ENCODE results near the gene EXOC1. TPM values are rescaled to one million over a fixed set of nuclear protein-coding genes. Genes with fewer than 3 reads are reported as not detected.

The EXOC1 gene
- total RNA-seq, 1 experiment from 2014 or later = 17.3 TPM

DNA sequence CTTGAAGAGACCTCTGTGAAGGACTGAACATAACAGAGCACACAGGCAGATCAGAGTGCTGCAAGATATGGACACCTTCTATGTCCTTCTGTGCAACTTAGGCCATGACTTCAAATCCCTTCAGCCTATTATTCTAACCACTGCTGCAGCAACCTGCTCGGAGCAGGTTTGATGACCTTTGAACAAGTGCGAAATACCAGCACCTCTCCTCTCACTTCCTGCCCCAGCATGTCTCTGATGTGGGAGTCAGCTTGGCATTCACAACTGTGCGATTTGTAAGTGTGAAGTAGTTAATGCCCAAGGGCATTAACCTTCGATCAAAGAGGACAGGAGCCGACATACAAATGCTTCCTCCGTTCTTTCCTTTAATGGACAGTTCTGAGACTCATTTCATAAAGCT lies 1.6 kb upstream of the EXOC1 start:
- DNase-seq (ENCODE audit: low read depth) = no peak

DNA sequence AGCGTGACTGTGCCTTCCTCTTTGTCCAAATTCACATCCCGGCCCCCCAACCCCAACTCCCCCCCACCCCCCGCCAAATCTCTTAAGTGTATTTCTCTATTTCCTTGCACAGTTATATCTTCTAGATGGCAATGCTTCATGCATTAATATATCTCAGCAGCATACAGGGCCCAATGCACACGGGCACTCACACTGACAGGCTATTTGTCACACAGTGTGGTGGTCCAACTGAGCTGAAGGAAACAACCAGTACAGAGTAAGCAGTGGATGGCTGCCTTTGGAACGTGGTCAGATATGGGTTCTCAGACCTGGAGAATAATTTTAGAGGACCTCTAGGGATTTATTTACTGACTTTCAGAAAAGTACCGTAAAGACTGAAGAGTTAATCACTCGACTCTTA lies 681 bp downstream of the EXOC1 start:
- no peak for DNase-seq (ENCODE audit: low read depth)

DNA sequence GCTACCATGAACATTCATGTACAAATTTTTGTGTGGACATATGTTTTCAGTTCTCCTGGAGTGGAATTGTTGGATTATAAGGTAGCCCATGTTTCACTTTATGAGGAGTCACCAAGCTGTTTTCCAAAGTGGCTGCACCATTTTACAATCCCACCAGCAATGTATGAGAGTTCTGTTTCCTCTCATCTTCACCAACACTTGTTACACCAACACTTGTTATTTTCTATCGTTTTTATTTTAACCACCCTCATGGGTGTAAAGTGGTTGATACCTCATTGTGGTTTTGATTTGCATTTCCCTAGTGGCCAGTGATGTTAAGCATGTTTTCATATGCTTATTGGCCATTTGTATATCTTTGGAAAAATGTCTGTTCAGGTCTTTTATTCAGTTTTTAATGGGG lies 4.1 kb downstream of the EXOC1 start:
- no peak for DNase-seq (ENCODE audit: low read depth)

DNA sequence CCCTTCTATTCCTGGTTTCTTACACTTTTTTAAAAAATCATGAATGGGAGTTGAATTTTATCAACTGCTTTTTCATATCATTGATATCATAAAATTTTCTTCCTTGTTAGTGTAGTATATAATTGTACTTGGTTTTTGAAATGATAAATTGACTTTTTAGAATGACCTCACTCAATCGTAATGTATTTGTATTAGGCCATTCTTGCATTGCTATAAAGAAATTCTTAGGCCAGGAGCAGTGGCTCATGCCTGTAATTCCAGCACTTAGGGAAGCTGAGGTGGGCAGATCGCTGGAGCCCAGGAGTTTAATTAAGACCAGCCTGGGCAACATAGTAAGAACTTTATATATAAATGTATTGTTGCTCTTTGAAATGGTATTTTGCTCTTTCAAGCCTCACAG lies 6.3 kb downstream of the EXOC1 start:
- DNase-seq (ENCODE audit: low read depth) = no peak

DNA sequence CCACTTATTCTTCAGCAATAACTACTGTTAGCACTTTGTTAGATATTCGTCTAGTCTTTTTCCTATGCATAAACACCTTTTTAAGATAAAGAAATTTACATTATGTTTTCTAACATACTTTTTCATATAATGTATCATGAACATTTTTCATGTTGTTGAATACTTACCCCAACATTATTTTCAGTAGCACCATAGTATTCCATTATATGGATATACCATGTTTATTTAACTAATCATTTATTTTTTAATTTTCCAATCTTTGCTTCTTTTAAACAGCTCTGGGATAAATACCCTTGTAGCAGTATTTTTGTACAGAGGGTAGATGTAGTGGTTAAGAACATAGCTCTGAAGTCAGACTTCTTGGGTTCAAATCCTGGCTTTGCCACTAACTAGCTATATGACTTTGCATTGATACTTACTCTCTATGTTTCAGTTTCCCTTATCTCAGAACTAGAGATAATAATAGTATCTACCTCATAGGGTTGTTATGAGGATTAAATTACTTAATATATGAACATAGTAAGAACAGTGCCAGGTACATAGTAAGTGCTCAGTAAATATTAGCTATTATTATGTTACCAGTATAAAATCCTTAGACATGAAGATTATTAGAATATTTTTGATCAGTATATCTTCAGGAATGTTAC lies 11.3 kb downstream of the EXOC1 start:
- no peak for DNase-seq (ENCODE audit: low read depth)

DNA sequence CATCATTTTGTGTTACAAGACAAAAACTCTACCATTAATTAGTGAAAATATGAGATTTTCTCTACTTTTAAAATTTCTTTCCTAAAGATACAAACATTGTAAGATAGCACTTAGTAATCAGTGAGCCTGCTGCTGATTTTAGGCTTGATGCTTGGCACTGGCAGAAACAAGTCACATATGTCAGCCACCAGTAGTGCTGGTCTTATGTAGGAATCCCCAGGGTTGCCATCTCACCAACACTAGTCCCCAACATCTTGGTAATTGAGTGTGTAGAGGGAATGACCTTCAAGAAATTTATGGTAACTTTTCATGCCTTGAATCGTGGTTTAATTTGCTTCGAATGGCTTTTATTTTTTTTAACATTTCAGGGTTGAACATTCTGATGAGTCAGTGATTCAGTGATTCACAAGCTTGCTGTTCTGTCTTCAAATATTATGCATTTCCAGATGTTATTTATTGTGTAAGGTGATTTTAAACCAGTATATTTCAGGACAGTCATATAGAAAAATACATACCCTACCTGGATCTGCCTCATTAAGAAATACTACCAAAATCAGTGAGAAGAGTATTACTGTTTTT lies 11.9 kb downstream of the EXOC1 start:
- no peak for DNase-seq (ENCODE audit: low read depth)

DNA sequence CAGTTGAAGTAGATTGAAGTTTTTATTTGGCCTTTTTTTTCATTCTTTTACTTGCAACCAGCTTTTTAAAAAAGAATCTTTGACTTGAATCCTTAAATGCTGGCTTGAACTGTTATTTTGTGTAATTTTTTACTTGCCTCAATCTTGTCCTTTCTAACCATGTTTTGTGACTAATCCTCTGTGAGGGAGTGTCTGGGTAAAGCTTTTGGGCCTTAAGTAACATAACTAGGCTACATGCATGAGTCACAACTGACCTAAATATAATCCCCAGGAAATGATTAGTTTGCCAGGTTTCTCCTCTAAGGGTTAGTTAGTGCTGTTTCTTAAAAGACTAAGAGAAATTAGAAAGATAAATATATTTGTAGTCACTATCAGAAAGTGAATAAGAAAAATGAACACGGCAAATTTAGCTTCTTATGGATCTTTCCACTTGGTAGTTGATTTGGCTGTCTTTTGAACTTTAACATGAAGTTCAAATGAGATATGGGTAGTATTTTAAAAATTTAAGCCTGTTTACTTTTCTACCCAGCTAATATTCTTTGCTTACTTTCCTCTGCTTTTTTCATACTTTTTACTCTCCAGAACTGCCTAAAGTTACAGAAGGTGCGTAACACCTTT lies 13.0 kb downstream of the EXOC1 start:
- DNase-seq (ENCODE audit: low read depth) = peak; percentile 69

DNA sequence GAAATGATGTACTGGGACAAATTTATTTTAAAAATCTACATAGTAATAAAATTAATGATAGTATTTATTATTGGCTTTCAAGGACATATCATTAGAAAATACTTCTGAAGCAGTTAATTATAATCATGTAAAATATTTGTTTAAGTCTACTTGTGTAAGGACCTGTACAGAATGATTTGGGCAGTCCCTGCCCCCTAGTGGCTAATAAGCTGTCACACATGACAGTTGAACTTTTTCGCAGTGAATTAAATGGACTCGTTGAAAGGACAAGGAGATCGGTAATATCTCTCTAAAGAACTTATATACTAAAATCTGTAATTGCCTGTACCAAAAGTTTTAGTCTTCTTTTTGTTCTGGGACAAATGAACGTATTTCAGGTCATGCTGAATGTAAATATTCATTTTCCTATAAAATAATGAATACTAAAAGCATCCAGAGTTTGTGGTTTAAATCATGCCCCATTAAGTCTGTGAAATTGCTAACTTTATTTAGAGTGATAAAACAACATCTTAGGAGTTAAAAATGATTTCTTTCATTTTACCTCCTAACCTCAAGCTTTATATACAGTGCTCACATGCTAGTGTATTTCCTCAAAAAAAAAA lies 13.6 kb downstream of the EXOC1 start:
- DNase-seq (ENCODE audit: low read depth) = peak; percentile 30

DNA sequence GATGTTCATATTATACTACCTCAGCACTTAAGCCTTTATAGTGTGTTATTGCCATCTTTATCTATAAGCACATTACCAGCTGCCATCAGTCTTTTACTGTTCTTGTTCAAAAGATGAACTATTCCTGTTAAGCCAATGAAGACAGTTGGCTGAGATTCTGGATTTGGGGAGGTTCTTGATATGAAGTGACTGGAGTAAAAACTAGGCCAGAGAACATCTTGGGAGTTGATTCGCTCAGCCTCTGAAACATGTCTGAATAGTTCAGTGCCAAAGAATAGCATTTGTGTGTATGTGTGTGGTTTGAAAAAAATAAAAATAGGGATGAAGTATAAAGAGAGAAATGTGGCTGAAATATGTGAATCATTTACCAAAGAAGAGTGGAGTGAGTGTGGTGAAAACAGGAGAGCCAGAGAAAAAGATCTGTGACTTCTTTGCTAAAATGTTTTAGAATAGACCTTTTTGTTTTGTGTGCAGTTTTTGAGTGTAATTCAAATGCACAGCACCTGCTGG lies 15.2 kb downstream of the EXOC1 start:
- no peak for DNase-seq (ENCODE audit: low read depth)

DNA sequence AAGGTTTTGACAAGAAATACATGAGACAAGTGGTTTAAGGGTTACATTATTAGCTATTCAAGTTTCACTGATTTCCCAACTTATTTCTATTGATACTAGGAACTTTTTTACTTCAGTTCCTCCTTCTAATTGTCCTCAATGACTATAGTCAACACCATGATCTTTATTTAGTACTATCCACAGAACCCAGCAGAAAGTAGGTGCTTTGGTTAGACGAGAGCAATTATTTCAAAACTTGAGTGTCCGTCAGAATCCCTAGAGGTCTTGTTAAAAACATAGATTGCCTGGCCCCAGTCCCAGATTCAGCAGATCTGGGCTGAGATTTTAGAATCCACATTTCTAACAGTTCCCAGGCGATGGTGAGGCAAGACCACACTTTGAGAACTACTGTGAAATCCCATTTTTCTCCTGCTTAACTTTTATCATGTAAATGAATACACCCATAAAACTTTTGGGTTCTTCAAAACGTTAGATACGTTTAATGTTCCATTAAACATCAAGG lies 17.9 kb downstream of the EXOC1 start:
- no peak for DNase-seq (ENCODE audit: low read depth)

DNA sequence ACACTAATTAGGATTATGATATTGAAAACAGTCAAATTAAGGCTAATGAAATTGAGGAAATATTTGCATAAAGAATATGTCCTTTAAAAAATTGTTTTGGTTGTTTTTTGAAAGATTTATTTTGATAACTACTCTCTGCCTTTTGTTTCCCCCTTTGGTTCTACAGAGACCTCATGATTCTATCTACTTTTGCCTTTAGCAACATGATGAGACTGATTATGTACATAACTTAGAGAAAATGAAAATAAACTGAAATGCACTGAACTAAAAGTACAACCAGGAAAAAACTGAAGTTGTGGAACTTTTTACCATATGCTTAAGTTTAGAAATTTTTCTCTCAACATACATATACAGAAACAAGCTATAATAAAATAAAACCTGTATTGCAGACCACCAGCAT lies 21.4 kb downstream of the EXOC1 start:
- no peak for DNase-seq (ENCODE audit: low read depth)

DNA sequence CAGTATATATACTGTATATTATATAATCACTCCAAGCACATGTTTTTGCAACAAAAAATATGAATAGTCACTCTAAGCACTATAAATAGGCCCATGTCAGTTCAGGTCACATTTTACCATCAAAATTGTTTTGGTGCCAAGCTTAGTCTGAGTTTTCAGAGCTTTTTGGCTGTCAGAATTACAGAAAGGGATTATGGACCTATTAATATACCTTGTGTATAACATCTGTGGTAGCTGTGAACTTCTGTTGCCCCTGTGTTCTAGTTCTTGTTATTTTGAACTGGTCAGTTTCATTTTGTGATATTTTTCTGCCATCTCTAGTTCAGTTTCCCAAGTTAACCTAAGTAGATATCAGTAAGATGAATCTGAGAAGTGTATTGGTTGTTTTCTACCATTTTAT lies 22.9 kb downstream of the EXOC1 start:
- DNase-seq (ENCODE audit: low read depth) = no peak

DNA sequence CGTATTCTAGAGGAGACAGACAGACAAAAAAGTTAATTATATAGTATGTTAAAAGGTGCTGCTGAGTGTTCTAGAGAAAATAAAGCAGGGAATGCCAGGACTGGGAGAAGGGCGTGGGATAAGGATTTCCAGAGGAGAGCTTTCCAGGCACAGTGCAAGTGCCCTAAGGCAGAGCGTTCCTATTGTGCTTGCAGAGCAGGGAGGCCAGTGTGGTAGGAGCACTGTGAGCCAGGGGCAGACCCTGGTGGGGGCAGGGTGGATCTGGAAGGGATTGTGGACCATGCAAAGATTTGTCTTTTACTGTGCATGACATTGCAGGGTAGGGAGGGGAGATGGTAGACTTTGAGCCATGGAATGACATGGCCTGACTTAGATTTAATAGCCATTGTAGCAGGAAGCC lies 25.8 kb downstream of the EXOC1 start:
- no peak for DNase-seq (ENCODE audit: low read depth)

DNA sequence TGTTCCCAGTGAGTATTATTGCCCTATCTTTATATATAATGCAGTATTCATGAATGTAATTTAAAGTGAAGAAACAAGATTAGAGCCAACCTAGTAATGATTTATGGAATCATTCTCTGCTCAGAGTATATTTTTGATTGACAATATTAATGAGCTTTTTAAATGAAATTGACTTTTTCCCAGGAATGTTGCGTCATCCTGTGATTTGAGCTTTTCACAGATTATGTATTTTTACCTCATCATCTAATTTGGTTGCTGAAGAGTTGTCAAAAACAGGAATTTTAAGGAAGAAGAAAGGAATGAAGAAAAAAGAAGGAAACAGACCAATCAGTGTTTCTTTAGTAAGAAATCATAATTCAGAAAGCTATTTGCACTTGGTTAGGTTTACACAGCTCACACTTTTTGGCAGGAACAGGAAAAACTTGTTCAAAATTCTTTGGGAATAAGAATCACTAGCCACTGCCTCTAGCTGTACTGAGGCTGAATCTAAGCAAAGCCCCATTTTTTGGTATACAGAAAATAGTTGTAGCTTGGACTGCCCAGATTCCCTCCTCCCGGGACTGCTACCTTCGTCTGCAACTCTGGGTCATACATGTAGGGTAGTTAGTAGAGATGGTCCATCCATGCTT lies 27.3 kb downstream of the EXOC1 start:
- DNase-seq (ENCODE audit: low read depth) = no peak

DNA sequence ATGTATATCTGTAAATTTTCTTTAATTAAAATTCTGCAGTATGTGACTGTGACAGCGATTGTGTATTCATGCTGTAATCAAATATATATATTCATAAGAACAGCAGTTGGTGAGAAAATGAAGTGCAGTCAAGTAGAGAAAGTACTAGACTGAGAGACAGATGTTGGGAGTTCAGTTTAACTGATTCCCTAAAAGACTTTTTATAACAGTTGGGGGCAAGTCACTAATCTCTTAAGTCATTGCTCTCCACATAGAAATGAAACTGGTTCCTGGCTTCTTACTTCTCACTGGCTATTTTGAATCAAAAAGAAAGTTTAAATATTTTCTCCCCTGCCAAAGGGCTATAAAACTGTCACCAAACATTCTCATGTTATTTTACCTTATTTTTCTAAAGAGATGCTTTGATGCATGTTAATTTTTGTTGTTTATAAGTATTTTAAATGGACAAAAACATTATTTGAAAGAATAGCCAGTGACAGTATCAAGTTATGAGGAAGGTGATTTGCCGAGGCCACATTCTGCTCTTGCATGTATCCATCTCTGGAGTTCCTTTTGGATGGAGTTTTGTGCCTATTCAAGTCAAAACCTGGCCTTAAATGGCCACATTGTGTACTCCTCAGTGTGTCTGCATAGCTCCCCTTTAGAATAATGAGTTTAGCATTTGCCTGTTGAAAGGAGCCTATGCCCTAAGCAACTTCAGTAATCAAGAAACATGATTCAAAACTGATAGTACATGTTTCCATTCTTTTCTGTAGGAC lies 30.8 kb downstream of the EXOC1 start:
- no peak for DNase-seq (ENCODE audit: low read depth)

DNA sequence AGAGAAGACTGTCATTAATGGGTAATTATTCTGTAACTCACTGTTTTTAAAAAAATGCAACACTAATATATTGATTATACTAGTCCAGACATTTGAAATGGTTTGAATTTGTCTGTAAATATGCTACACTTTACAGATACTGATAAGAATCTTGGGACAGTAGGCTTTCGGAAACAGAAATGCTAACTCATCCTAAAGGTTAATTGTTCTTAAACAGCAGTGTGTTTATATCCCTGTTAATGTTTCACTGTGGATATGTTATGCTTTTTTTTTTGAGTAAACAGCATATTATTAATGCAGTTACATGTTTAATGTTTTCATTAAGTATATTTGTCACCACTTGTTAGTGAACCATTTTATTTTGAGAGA lies 31.4 kb downstream of the EXOC1 start:
- no peak for DNase-seq (ENCODE audit: low read depth)

DNA sequence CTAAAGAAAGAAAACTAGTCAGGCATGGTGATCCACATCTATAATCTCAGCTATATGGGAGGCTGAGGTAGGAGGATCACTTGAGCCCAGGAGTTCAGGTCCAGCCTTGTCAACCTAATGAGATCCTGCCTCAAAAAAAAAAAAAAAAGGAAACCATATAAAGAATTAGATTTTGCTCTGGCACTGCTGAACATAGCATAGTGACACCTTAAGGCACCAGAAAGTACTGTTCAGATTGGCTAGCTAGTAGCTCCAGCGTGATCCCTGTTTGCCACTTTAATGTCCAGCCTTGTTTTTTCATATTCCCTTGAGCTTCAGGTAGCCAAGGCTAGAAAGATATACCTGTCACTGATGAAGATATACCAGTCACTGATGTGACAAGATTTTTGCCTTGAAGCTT lies 34.1 kb downstream of the EXOC1 start:
- DNase-seq (ENCODE audit: low read depth) = no peak

DNA sequence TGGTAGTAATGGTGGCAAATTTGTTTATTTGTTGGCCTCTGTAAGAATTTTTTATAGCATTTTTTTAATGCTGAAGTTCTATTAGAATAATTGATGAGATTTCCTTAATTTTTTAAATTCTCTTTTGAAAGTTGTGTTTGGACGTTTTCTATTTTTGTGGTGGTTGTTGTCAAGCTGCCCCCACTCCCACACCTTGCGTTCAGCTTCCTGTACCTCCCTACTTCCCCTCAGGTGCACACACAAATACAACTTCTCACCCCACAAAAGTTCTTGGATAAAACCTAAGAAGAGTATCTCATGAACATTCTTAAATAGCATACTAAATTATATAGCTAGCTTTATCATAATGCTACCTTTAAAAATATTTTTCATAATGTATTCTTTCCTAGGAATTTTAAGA lies 38.7 kb downstream of the EXOC1 start:
- DNase-seq (ENCODE audit: low read depth) = no peak

DNA sequence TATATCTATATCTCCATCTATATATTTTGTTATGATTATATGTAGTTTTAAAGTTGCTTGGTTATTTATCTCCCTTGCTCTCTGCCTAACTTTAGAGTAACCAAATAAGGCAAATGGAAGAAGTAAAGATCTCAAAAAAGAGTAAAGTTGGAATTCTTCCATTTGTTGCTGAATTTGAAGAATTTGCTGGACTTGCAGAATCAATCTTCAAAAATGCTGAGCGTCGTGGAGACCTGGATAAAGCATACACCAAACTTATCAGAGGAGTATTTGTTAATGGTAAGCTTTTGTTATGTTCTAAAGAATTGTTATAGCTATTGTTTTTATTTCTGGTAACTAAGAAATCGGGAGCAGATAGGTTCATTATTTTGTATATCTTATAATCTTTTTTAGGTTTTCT lies 43.2 kb downstream of the EXOC1 start:
- no peak for DNase-seq (ENCODE audit: low read depth)

DNA sequence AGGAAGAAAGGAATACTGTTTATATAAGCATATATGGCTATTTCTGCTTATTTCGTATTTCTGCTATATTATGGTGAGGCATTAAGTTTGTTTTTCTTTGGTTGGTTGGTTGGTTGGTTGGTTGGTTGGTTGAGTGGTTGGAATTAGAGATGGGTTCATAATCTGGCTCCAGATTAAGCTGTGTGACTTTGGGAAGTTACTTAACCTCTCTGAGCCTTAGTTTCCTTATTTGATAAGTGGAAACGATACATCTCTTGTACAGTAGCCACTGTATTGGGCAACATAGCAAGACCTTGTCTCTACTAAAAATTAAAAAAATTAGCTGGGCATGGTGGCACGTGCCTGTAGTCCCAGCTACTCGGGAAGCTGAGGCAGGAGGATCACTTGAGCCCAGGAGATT lies 49.2 kb downstream of the EXOC1 start:
- DNase-seq (ENCODE audit: low read depth) = no peak

DNA sequence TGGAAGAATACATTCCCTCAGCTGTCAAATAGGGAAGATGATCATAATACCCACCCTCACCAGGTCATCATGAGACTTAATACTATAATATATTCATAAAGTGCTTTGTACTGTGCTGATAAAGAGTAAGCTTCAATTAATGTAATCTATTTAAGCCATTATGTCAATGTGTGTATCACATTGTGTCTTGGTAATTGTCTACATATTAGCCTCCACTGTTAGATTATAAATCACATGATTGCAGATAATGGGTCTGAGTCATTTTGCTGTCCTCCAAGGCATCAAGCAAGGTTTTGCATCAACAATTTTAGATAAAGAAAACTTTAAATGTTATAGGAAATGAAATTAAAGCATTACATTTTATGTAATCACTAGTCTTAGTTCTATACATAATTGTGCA lies 50.1 kb downstream of the EXOC1 start:
- no peak for DNase-seq (ENCODE audit: low read depth)

DNA sequence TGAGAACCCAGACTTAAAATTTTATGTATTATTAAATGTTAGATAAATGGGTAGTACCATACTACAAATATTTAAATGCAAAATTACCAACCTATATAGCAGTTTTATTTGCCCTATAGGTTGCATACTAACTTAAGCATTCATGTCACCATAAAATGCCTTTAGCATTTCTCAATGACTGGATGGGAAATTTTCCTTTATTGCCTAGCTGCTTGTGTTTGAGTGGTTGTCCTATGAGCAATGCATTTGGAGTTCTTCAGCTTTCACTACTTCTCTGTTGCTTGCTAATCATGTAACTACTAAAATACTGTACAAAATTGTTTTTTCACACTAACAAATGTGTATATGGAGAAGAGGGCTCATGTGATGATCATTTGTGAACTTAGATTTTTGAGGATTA lies 51.1 kb downstream of the EXOC1 start:
- DNase-seq (ENCODE audit: low read depth) = no peak

Measured in Daoy (cell line).